Activated B cell treated with CpG ODN at 0.5 μM for 24 hours (primary cell): ENCODE measurements around the gene FASN. TPM values are rescaled to one million over a fixed set of nuclear protein-coding genes. Genes with fewer than 3 reads are reported as not detected.

Source experiments
- ATAC-seq: fragments of 200-7000 bp; cut with Tn5 transposase; one replicate; pipeline ENCODE4 v1.10.0; 2021; ENCODE audit warnings: low read depth, mild to moderate bottlenecking, moderate library complexity
- CTCF ChIA-PET: fragments of 350-600 bp; sonication (Branson Sonifier 250); formaldehyde crosslinking; loops from one replicate; lab custom pipeline; 2021; ENCODE audit warnings: antibody characterized with exemption; lab: Charles Lee
- POLR2A ChIA-PET: fragments of 350-600 bp; sonication (Branson Sonifier 250); formaldehyde crosslinking; loops from one replicate; lab custom pipeline; 2021; ENCODE audit warnings: antibody characterized with exemption; lab: Charles Lee
- DNase-seq: peaks from one replicate; pipeline ENCODE4 v3.0.0; 2022
- H3K27ac Mint-ChIP-seq: one replicate; pipeline ENCODE4 v1.8.0; 2020; ENCODE audit warnings: mixed read lengths
- H3K27me3 Mint-ChIP-seq: one replicate; pipeline ENCODE4 v1.8.0; 2021; ENCODE audit warnings: mixed read lengths
- H3K36me3 Mint-ChIP-seq: one replicate; pipeline ENCODE4 v1.8.0; 2021; ENCODE audit warnings: low read depth, mixed read lengths
- H3K4me1 Mint-ChIP-seq: one replicate; pipeline ENCODE4 v1.8.0; 2021; ENCODE audit warnings: mixed read lengths
- H3K4me3 Mint-ChIP-seq: one replicate; pipeline ENCODE4 v1.8.0; 2020; ENCODE audit warnings: mild to moderate bottlenecking, mixed read lengths
- H3K9me3 Mint-ChIP-seq: one replicate; pipeline ENCODE4 v1.8.0; 2020; ENCODE audit warnings: mixed read lengths
- intact Hi-C: fragments of 100-400 bp; cut with micrococcal nuclease; formaldehyde crosslinking; loops from one replicate; pipeline ENCODE4 v1.15.1; 2024
- total RNA-seq: library from RNA; stranded (reverse); gene quantifications from 2 replicates; pipeline ENCODE4 v1.2.3, GENCODE V29; 2022
- TF ChIP-seq, protein P1 (sequence below): fragments of 200-600 bp; IDR thresholded peaks from one replicate; pipeline ENCODE4 v1.8.0; 2022; ENCODE audit warnings: antibody characterized with exemption, mild to moderate bottlenecking

FASN gene
- total RNA-seq, 1 donor from 2014 or later = 121 TPM

- Mint-ChIP-seq H3K4me3 (no peak overlapping the region), H3K27me3 (no peaks in the 10 kb centered on the region), H3K9me3 (no peaks in the 10 kb centered on the region), H3K36me3 (peaks cover 5% of the 10 kb centered on the region), H3K4me1 (no peaks in the 10 kb centered on the region), H3K27ac (no peak overlapping the region)
- ATAC-seq = no peak
- intact Hi-C loops = no loop called here
- TF ChIP-seq, protein P1, sequence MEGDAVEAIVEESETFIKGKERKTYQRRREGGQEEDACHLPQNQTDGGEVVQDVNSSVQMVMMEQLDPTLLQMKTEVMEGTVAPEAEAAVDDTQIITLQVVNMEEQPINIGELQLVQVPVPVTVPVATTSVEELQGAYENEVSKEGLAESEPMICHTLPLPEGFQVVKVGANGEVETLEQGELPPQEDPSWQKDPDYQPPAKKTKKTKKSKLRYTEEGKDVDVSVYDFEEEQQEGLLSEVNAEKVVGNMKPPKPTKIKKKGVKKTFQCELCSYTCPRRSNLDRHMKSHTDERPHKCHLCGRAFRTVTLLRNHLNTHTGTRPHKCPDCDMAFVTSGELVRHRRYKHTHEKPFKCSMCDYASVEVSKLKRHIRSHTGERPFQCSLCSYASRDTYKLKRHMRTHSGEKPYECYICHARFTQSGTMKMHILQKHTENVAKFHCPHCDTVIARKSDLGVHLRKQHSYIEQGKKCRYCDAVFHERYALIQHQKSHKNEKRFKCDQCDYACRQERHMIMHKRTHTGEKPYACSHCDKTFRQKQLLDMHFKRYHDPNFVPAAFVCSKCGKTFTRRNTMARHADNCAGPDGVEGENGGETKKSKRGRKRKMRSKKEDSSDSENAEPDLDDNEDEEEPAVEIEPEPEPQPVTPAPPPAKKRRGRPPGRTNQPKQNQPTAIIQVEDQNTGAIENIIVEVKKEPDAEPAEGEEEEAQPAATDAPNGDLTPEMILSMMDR = no peak
- POLR2A ChIA-PET = no interaction called here
- CTCF ChIA-PET = interaction anchor here (0.6 kb wide), 1 partner anchor 13 kb away, joined by 3 read pairs; no protein-coding TSS in a partner anchor
- no peak for DNase-seq
Observed at GRCh38 chr17:82127704-82128103, 29.7 kb upstream of the FASN start.

GRCh38 chr17:82127315-82127595 is 29.2 kb upstream of the FASN start:
- POLR2A ChIA-PET = no interaction called here
- ATAC-seq (no peak), DNase-seq (no peak)
- Mint-ChIP-seq H3K4me1 (no peaks in the 10 kb centered on the region), H3K27me3 (no peaks in the 10 kb centered on the region), H3K27ac (no peak overlapping the region), H3K4me3 (no peak overlapping the region), H3K36me3 (peaks cover 6% of the 10 kb centered on the region), H3K9me3 (no peaks in the 10 kb centered on the region)
- CTCF ChIA-PET = no interaction called here
- intact Hi-C loops = no loop called here
- TF ChIP-seq, protein P1 = no peak

DNA sequence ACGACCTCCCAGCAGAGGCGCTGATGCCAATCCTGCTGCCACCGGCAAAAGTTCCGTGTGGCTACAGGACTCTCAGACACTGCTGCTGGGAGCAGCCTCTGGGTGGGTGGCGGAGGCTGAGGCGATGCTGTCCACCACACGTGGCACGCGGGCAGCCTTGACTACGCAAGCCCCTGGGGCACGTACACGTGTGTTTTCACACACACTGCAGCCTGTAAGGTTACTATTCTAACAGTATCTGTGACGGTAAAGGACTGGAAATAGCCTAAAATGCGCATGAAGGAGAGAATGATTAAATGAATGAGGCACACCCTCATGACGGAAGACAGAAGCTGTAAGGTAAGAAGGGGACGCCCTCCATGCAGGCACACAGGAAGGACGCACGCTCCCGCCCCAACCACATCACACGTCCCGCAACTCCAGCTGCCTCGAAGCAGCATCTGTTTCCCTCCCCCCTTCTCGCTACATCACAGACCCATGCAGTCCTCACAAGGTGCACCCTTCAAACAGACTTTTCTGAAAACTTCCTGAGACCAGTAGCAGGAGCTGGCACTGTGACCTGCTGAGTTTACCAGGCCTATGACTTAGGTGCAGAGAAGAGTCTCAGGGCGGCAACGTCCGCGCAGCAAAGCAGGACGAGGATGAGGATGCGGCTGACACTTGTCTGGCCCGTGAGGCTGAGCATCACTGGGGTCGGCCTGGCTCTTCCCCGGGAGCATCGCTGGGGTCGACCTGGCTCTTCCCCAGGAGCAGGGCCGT is 28.7 kb upstream of the FASN start:
- Mint-ChIP-seq H3K36me3 (peaks cover 6% of the 10 kb centered on the region), H3K4me3 (no peak overlapping the region), H3K27me3 (no peaks in the 10 kb centered on the region), H3K4me1 (no peaks in the 10 kb centered on the region), H3K27ac (no peak overlapping the region), H3K9me3 (no peaks in the 10 kb centered on the region)
- intact Hi-C loops = no loop called here
- ATAC-seq (no peak), DNase-seq (no peak)
- POLR2A ChIA-PET = no interaction called here
- TF ChIP-seq, protein P1 = no peak
- CTCF ChIA-PET = no interaction called here

DNA sequence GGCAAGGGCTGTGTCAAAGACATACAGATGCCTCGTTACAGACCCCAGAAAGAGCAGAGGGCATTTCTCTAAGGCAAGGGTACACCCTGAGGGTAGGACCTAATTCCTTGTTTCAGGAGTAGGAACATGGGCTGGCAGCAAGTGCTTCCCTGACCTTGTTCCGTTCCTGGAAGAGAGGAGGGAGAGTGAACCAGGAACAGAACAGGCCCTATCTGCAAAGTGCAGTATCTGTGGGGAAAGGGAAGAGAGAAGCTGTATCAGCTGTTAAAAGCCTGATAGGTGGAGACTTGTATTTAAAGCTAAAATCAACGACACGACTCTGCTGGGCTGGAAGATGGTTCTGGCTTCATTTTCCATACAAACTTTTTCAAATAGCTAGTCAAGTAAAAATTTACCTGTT is 26.1 kb upstream of the FASN start:
- ChIA-PET CTCF (no interaction called here), POLR2A (no interaction called here)
- no peaks in the 10 kb centered on the region for H3K4me1 Mint-ChIP-seq
- no peaks in the 10 kb centered on the region for H3K9me3 Mint-ChIP-seq
- DNase-seq = no peak
- H3K27me3 Mint-ChIP-seq = no peaks in the 10 kb centered on the region
- no peak overlapping the region for H3K27ac Mint-ChIP-seq
- no peak for ATAC-seq
- TF ChIP-seq, protein P1 = no peak
- H3K36me3 Mint-ChIP-seq = peaks cover 6% of the 10 kb centered on the region
- no peak overlapping the region for H3K4me3 Mint-ChIP-seq
- intact Hi-C loops = no loop called here

DNA sequence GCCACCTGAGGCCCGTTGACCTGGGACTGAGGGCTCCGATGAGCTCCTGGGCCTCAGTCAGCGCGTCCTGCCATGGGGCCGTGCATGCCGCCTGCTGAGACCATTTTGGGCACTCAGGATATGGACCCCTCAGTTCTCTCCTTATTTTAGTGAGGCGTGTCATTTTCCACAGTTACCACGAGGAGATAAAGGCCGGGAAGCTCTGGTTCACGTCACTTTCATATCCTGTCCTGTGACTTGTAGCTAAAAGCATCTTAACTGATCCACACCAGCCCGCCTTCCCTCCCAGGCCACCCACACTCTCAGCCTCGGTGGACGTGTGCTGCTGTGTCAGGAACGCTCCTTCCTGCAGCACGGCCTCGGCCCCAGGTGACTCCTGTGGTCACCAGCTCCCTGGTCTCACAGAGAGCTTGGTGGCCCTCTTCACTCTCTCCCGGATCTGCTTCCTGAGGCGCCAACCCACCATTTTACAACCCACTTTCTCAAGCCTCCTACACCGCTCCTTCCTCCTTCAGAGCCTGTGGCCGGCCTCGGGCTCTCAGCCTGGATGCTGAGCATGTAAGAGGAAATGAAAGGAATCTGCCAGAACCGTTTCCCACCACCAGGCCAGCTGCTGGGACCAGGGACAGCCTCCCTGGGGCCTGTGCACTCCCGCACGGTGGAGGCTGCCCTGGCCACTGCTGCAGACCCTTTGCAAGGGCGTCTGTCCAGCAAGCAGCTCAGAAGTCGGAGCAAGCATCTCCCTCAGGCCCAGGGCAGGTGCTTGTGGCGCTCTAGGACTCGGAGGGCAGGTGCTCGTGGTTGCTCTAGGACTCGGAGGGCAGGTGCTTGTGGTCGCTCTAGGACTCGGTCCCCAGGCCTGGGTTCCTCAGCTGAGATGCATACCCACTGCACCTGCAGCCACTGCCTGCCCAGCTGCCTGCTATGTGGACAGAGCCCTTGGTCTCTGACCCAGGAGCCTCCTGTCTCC is 23.9 kb upstream of the FASN start:
- Mint-ChIP-seq H3K27me3 (no peaks in the 10 kb centered on the region), H3K9me3 (no peaks in the 10 kb centered on the region), H3K36me3 (peaks cover 6% of the 10 kb centered on the region), H3K27ac (no peak overlapping the region), H3K4me1 (no peaks in the 10 kb centered on the region), H3K4me3 (no peak overlapping the region)
- CTCF ChIA-PET = no interaction called here
- ATAC-seq (no peak), DNase-seq (no peak)
- intact Hi-C loops = no loop called here
- TF ChIP-seq, protein P1 = no peak
- POLR2A ChIA-PET = no interaction called here
